ENCODE measurements around the gene PRELID3B.

The PRELID3B gene

DNA sequence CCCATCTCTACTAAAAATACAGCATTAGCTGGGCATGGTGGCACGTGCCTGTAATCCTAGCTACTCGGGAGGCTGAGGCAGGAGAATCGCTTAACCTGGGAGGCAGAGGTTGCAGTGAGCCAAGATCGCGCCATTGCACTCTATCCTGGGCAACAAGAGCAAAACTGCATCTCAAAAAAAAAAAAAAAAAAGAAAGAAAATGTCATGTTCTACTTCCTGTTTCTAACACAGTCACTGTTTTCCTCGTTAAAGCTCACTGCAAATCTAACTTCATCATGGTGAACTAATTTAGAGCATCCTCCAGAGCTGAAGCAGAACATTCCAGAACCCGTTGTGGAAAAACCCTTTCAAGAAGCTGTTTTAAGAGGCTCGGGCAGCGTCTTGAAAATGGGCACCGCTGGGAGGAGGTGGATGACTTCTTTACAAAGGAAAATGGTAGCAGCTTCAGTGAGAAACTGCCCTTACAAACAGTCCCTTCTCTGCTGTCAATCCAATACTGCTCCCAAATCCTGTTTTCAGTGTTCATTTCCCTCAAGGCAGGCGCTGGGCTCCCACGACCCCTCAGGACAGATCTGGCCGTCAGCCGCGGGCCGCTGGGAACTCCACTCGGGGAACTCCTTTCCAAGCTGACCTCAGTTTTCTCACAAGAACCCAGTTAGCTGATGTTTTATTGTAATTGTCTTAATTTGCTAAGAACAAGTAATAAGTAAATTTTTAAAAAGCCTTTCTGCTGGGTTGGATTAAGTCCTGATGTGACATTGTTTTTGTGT lies 48.0 kb downstream of the PRELID3B start:
- no peak for DNase-seq (ENCODE audit: low spot score)

DNA sequence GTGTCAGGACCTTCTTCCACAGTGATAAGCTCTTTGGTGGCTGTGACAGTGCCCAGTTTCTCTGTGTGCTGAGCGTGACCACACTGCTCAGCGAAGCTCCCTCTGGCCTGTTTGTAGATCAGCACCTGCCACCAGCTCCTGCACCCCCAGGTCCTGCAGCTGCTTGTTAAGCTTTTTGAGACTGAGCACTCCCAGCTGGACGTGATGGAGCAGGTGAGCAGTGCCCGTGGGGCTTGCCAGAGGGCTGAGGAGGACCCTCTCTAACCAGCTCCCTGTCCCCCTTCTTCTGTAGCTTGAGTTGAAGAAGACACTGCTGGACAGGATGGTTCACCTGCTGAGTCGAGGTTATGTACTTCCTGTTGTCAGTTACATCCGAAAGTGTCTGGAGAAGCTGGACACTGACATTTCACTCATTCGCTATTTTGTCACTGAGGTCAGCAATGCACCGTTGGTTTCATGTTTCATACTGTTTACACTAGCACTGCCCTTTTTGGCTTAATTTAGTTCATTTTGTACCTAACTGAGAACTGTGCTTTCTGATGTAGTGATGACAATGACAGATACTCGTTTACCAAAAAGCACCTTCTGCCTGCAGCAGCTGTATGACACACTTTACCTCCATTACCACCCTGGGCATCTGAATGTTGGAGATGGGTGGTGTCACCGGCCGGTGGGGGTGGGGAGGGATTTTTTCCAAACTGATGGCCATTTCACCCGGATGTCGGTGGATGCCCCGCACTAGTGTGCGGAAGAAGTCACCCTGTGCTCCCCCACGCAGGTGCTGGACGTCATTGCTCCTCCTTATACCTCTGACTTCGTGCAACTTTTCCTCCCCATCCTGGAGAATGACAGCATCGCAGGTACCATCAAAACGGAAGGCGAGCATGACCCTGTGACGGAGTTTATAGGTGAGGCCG lies 49.0 kb downstream of the PRELID3B start:
- no peak for DNase-seq (ENCODE audit: low spot score)

DNA sequence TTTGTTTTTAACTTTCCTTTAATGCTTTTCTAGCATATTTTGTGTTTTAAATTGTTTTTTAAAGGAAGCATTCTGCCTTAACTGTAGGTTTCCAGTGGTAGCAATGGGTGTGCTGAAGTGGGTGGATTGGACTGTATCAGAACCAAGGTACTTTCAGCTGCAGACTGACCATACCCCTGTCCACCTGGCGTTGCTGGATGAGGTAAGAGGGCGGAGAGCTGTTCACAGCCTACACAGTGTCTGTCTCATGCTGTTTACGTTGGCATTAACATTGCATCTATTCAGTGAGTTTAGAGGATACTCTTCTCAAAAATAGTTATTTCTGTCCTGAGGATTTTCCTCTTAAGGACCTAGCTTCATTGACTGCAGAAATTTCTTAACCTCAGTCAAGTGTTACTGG lies 49.7 kb downstream of the PRELID3B start:
- no peak for DNase-seq (ENCODE audit: low spot score)

DNA sequence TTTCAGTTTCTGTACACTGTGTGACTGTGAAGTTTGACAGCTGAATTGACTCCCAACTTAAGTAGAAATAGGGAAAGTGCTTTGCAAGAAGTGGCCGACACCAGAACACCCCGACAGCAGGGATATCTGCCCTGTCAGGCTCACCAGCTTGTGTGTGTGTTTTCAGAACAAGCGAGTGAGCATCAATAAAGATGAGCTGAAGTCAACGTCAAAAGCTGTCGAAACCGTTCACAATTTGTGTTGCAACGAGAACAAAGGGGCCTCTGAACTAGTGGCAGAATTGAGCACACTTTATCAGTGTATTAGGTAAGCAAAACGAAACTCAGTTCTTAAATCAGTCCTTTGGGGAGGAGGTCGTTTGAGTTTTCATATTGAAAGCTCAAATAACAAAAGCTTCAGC lies 50.9 kb downstream of the PRELID3B start:
- DNase-seq (ENCODE audit: low spot score), result peak; percentile 55

DNA sequence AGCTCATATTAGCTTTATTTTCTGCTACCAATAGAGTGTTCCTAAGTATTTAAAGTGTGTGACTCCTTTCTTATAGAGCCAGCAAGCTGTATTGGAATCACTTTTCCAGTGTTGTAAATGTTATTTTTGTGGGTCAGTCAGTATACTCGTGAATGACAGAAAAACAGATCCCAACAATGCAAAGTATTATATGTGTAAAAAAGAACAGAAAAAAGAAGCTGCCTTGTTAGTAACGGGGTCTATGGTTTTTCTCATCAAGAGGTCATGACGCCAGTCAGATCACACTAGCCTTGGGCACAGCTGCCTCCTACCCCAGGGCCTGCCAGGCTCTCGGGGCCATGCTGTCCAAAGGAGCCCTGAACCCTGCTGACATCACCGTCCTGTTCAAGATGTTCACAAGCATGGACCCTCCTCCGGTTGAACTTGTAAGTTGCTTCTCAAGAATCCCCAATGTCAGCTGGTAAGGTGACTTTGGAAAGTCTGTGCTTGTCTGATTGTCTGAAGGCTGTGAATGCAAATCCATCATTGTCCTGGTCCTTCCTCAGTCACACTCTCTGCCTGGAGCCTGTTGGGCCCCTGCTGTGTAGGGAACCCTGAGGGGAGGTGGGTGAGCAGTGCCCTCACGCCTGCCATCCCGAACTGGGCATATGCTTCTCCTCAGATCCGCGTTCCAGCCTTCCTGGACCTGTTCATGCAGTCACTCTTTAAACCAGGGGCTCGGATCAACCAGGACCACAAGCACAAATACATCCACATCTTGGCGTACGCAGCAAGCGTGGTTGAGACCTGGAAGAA lies 51.7 kb downstream of the PRELID3B start:
- no peak for DNase-seq (ENCODE audit: low spot score)

DNA sequence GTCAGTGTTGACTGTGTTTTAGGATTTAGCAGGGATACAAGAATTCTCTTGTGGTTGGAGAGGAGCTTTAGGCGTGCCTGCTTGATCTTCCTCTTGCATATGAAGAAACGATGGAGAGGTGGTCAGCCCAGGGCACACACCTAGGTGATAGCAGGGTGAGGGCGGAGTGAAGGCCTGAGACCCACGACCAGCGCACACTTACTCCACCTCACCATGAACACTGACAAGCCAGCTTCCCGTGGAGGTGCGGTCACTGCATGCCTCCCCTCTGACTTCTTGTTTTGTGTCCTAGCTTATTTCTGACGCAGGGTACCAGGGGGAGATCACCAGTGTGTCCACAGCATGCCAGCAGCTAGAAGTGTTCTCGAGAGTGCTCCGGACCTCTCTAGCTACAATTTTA lies 53.4 kb downstream of the PRELID3B start:
- no peak for DNase-seq (ENCODE audit: low spot score)

DNA sequence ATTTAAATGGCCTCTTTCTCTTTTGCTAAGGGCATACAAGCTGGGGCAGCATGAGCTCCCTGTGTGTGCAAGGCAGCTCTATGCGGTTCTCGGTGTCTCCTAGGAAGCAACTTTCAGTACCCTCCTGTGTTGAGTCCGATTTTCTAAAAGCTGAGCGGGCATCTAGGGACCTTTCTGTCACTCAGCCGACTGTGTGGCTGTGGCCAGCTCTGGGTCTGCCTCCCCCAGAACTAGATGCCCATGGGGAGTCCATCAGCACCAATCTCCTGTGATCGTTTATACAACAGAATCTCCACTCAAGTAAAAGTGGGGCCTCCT lies 54.1 kb downstream of the PRELID3B start:
- no peak for DNase-seq (ENCODE audit: low spot score)

DNA sequence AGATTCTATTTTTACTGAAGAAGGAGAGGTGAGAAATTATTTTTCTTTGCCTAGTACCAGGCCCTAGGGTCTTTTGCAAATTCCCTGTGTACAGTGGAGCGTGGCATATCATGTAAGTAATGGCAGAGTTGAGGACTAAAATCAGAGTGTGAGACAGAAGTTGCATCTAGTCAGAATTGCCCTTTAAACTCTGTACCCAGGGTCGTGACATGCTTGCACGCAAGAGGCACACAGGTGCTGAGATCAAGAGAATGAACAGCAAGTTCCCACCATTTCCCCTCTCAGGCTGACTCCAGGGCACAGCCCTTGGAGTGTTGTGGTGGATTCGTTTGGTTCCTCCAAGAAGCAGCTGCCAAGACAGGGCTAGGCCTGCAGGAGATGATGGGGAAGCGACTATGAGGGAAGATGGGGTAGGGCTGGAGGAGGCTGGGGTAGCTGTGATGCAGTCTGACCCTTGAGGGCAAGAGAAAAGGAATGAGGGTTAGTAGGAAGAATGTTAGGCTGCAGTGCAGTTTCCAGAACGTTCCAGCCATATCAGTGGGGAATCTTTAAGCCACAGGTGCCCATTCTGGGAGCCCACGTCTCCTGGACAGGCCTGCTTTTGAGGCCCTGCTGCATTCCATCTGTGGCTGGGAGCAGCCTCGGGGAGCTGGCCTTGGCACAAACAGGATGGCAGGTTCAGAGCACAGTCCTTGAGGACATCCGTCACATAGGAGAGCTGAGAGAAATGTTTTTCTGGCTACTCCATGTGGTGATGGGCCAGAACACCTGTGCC lies 54.6 kb downstream of the PRELID3B start:
- no peak for DNase-seq (ENCODE audit: low spot score)

DNA sequence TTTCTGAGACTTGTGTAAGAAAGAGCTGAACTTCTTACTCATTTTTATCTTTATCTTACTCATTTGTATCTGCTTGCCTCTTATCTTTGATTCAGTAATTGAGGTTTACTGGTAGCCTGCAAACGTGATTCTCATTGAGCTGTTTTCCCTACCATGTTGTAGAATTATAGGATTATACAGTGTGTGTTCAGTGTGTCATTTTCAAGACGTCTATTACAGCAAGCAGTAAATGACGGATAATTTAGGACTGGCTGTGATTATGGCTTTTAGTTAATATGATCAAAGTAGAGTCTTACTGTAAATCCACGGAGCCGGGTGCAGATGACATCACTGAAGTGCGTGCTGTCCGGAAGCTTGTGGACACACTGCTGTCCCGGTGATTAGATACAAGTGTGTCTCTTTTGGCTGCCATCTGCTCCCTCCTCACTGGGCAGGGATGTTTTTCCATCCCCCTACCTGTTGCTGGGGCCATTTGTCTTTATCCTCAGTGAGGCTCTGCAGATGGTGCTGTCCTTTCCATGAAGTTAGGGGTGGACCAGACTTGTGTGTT lies 55.5 kb downstream of the PRELID3B start:
- DNase-seq (ENCODE audit: low spot score), result no peak

DNA sequence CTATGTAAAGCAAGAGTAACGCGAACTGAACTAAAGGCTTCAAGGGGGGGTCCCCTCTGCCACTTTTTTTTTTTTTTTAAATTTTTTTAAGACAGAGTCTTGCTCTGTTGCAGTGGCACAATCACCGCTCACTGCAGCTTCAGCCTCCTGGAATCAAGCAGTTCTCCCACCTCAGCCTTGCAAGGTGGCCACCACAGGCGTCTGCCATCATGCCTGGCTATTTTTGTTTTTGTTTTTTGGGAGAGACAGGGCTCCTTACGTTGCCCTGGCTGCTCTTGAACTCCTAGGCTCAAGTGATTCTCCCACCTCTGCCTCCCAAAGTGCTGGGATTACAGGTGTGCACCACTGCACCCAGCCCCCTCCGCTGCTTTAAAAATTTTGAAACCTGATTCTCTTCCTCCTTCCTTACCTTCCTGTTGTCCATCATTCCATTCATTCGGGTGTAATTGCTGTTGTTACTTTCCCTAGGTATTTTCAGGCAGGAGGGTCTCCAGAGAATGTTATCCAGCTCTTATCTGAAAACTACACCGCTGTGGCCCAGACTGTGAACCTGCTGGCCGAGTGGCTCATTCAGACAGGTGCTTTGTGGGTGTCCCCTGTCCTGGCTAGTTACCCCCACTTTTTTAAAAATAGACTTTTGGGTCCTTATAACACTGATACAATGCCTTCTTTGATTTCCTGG lies 56.2 kb downstream of the PRELID3B start:
- DNase-seq (ENCODE audit: low spot score), result no peak

DNA sequence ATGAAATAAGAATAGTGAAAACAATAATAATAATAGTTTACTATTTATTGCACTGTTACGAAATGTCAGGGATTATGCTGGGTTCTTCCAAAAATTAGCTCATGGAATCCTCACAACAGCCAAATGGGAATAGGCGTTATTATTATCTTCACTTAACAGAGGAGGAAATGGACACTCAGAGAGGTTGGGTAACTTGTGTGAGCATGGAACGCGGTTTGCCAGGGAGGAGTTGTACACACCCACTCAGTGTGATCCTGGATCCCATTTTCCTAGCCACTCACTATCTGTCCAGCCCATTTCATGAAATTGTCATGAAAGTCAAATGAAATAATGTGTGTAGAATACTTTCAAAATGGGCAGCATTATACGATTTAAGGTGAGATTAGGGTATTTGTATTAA lies 56.9 kb downstream of the PRELID3B start:
- DNase-seq (ENCODE audit: low spot score), result no peak

DNA sequence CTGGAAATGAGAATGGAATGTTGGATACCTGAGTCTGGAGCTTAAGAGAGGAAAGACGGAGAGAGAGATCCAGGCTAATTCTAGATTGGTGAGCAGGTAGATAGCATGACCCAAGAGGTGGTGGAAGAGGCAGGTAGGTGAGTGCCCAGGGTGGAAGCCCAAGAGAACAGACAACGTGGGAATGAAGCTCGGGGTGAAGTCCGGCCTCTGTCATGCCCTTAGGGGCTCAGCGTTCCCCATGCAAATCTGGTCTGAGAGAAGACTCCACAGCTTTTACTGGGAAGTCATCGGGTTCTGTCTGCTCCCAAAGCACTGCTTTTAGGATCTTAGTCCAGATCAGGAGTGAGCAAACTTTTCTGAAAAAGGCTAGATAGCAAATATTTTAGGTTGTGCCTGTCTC lies 57.9 kb downstream of the PRELID3B start:
- no peak for DNase-seq (ENCODE audit: low spot score)

Data from pons (tissue), 1 donor.